NCI-H2227 (cell line): ENCODE data around the gene MRPL37.
"Not testable (repeated sequence)": the region's sequence is repeated elsewhere in the genome, so short reads cannot be mapped to it uniquely, and the experiment has no call there.

Experiments used
- DNase-seq: peaks from one replicate; lab custom pipeline; 2025; ENCODE audit not compliant: unreplicated experiment; lab: John Stamatoyannopoulos, UW

Gene MRPL37

DNA sequence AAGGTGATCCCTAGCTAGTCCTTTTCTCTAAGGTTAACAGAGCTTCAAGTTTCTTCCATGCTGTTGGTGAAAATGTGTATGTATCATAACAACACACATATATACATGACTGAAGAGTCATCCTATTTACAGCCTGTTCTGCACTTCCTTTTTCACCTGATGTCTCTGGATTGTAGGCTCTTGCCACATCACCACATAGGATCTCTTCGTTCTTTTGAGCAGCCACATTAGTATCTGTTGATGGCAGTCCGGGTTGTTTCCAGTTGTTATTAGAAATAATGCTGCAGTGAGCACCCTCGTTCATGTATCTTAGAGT, 19.7 kb downstream of the MRPL37 start:
- DNase-seq: no peak

- DNase-seq: no peak
Observed at GRCh38 chr1:54220004-54220811, 20.2 kb downstream of the MRPL37 start.

DNA sequence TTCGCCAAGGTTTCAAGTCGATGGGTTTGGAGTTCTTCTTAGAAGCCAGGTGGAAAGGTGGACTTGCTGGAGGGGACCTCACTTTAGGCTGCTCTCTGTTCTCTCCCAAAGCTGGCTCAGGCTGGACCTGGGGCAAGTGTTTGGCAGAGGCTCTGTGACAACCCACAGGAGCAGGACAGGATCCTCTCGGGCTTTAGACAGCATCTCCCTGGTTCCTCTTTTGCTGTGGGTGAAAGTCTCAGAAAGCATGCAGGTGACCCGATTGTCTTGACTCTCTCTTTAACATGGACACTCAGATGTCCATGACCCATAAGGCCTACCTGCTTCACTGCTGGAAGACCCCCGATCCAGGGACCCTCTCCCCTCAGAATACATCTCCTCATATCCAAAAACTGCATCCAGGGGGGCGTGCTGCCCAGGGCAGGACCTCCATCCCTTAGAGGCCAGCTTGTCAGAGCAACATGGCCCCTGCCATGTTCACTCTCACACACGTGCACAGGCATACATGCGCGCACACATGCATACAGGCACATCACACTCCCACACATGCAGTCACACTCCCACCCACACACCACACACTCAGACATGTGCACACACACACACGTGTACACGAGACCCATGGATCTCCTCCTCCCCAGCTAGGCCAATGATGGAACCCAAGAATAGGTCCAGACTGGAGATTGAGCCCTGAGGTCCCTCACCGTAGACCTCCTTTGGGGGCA, 21.3 kb downstream of the MRPL37 start:
- no peak for DNase-seq

DNA sequence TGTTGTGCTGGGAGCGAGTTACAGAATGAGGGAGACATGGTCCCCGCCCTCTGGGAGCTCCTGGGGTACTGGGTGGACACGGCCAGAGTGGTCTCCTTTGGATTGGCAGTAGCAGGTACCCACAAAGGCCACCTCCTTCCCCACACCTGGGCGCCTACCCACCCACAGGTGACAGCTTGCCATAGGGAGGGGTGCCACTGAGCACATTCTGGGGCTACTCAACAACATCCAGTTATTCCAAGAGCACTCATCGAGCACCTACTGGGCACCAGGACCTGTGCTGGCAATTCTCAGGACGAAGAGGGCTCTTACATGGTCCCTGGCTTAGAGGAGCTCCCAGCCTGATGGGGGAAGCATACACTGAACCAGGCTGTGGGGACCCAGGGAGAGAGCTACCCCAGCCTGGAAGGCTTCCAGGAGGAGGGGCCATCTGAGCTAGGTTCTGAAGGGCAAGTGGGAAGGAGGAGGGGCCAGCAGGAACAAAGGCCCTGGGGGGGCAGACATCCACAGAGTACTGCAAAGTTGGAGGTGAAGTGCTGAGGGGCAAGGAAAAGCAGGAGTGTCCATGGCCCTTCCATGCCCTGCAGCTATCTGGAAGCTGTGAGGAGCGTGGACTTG, 22.0 kb downstream of the MRPL37 start:
- no peak for DNase-seq

GRCh38 chr1:54222711-54223110, 22.7 kb downstream of the MRPL37 start:
- no peak for DNase-seq

DNA sequence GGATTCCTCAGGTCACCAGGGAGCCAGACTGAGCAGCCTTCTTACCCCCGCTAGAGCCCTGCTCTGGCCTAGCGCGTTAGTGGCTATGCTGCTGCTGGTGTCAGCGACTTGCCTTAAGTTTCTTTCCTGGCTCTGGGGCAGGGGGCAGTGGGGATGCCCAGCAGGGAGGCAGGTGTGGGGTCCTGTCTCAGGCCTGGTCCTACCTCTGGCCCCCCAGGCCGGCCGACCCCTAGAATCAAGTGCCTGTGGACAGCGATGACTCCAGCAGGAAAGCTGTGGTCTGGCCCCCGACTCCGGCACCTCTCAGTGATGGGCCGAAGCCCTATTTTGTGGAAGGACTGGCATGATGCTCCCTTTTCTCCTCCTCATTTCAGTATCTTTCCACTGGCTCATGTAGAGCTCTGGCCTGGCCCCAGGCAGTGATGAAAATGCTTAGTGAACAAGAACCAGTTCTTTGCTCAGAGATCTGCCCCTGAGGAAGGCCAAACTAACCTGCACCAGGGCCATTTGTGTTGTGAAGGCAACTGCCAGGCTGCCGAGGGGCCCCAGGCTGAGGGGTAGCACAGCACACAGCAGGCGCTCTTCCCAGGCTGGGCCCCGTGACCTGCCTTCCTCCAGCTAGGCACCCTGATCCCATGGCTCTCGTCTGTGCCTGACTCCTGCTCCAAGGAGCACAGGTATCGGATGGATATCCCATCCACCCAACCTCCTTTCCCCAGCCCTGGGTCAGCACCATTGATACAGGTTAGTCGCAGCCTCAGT, 23.7 kb downstream of the MRPL37 start:
- DNase-seq: no peak

DNA sequence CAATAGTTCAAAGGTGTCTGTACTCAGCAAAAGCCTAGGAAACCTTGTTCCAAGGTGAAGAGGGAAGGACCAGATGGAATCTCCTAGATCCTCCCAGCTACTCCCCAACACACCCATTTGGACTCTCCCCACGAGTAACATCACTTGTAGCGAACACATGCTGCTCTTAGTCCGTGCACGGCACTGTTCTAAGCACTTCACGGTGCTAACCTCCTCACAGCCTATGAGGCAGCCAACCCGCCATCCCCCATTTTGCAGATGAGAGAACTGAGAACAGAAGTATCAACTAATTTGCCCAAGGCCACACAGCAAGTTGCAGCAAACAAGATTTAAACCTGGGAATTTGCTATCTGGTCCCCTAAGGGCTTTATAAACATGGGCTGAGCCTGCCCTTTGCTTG, 24.3 kb downstream of the MRPL37 start:
- no peak for DNase-seq

DNA sequence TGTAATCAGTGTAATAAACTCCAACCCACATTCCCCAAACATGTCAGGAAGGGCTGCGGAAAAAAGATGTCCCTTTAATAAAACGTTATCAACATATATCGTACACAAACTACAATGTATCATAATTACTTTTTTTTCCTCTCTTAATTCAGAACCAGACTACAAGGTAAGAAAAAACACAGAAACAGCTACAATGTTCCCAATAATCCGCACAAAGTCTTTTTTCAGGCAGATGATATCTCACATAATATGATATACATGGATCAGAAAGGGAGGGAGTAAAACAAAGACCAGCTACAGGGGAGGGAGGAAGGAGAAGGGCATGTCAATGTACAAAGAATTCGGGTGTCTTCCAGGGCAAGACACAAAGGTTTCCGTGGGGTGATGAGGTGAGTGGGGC, 25.4 kb downstream of the MRPL37 start:
- DNase-seq: no peak

DNA sequence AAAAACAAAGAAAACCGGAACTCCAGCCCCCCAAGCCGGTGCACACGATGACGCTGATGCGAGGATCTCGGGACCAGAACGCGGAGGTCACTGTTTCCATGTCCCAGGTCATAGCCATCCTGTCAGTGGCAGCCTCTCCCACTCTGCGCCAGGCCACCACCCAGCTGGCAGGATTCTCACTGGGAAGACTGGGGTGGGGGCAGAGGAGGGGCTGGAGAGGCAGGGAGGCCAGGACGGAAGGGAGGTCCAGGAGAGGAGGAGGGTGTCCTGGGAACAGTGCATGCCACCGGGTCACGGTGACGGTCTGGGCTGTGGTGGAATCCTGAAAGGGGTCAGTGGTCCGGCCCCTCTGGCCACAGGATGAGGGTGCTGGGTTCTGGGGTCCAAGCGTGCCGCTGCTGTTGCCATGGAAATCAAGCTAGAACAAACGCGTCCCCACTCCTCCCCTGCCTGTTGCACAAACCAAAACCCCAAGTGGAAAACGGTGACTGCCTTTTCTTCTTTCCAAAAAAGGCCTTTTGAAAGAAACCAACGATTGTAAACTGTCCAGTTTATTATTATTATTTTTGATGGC, 26.1 kb downstream of the MRPL37 start:
- no peak for DNase-seq

DNA sequence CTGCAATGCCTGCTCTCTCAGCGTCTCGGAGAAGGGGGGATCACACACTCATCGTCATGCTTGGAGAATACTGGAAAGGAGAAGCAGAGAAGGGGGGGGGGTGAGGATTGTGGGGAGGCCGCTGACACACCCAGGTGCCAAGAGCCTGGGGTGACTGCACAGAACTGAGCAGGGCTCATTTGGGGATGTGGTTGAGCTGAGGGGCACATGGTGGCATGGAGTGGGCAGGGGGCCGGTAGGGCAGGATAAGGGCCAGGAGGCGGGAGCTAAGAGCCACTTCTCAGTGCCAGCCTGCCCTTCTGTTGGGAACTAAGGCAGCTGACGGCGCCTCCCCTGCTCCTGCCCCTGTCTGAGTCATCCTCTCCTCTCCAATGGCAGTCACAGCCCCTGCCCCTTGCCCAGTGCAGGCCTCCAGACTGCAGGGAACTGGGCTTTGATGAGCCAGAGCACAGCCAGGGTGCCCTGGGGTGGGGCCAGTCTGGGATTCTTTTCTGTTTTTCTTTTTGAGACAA, 27.2 kb downstream of the MRPL37 start:
- peak; percentile 12 for DNase-seq

GRCh38 chr1:54227891-54228310, 27.9 kb downstream of the MRPL37 start:
- DNase-seq: no peak

- no peak for DNase-seq
Observed at GRCh38 chr1:54228638-54229079, 28.7 kb downstream of the MRPL37 start.

- no peak for DNase-seq
Observed at GRCh38 chr1:54229281-54229891, 29.4 kb downstream of the MRPL37 start.

DNA sequence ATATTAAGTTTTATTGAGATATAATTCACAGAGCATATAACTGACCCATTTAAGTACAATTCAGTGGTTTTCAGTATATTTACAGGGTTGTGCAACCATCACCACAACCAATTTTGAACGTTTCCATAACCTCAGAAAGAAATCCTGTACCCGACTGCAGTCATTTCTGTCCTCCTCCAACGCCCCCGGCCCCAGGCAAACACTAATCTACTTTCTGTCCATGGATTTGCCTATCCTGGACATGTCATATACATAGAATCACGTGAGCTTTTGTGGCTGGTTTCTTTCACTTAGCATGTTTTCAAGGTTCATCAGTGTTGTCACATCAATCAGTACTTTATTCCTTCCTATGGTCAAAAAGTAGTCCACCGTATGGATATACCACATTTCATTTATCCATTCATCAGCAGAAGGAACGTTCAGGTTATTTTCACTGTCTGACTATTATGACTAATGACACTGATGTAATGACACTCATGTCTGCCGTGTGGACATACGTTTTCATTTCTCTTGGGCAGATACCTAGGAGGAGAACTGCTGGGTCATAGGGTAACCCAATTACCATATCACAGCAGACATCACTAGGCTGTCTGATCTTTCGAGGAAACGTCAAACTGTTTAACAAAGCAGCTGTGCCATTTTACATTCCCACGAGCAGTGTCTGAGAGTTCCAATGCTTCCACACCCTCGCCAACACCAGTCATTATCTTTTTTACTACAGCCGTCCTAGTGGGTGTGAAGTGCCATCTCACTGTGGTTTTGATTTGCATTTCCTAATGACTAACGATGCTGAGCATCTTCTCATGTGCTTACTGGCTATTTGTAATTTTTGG, 30.8 kb downstream of the MRPL37 start:
- DNase-seq: no peak

- DNase-seq: not testable (repeated sequence)
Observed at GRCh38 chr1:54233196-54233595, 33.2 kb downstream of the MRPL37 start.

- no peak for DNase-seq
Observed at GRCh38 chr1:54234284-54234683, 34.3 kb downstream of the MRPL37 start.

- no peak for DNase-seq
Observed at GRCh38 chr1:54237586-54237985, 37.6 kb downstream of the MRPL37 start.

DNA sequence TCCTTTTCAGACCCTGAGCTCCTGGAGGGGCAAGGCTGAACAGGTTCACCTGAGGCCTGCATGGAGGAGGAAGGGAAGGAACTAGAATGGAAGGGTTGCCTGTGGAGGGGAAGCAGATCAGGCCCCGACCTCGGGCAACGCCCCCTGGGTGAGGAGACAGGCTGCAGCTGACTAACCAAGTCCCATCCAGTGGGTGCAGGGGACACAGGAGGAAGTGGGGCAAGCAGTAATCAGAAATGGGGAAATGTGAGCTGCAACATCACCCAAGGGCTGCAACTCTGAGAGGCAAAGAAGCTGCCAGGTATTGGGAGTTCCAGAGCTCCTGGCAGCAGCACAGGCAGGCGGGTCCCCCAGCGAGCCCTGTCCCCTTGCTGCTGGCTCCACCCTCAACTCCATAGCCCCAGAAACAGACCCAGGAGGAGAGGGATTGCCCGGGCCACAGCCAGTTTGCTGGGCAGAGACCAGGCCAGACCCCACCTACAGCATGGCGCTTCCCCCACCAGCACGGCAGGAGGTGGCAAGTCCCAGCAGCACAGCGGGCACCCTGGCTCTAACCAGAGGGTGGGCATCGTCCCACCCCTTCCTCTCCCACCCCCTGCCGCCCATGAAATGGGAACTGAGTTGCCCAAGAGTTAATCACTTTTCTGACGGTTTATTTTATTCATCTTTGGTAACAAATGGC, 38.5 kb downstream of the MRPL37 start:
- no peak for DNase-seq

- no peak for DNase-seq
Observed at GRCh38 chr1:54239035-54239383, 39.0 kb downstream of the MRPL37 start.
